Measurements from ENCODE around the gene GRAMD1A.

Gene GRAMD1A

DNA sequence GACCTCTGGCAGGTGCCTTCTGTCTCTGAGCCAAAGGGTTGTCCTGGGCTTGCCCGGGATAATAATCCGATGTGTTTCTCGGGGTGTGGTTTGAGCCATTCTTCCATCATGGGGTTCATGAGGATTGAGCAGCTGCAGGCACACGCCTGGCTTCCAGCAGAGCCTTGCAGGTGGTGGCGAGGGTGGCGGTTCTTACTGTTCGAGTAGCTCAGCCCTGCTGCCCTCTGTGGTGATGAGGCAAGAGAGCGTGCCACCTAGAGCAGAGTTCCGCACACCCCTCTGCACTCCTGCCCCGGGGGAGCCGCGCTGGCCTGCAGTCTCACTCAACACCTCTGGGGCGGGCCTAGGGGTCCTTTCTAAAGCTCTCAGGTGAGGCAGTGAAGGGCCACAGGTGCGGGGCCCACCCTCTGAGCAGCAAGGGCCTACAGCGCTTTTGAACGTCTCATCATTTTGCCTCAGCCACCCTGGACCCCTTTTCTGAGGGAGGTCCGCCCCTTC, 33.9 kb downstream of the GRAMD1A start:
- TF ChIP-seq CTCF (IDR thresholded peaks at IDR 0.05) = no peak
- no peaks in the 10 kb centered on the region for H3K27me3 ChIP-seq
- H3K4me3 ChIP-seq = no peak overlapping the region
- DNase-seq = no peak
- intact Hi-C loops (cut with DNase I; ENCODE audit: low total_unique reads) = no loop called here
- no peaks in the 10 kb centered on the region for H3K9me3 ChIP-seq
- no peak overlapping the region for H3K27ac ChIP-seq
- peaks cover 0 to 25% (median 15%) of the 10 kb centered on the region in 4 donors for H3K4me1 ChIP-seq
- H3K36me3 ChIP-seq = peaks cover 0 to 12% (median 8%) of the 10 kb centered on the region in 3 donors

GRCh38 chr19:35034588-35035382, 34.7 kb downstream of the GRAMD1A start:
- peaks cover 0 to 12% (median 8%) of the 10 kb centered on the region in 3 donors for H3K36me3 ChIP-seq
- H3K4me3 ChIP-seq = no peak overlapping the region
- H3K9me3 ChIP-seq = no peaks in the 10 kb centered on the region
- no peak overlapping the region for H3K27ac ChIP-seq
- intact Hi-C loops (cut with DNase I; ENCODE audit: low total_unique reads) = no loop called here
- DNase-seq = no peak
- H3K27me3 ChIP-seq = peaks cover 0 to 6% of the 10 kb centered on the region in 2 donors
- TF ChIP-seq CTCF (IDR thresholded peaks at IDR 0.05) = no peak
- H3K4me1 ChIP-seq = peaks cover 0 to 23% (median 16%) of the 10 kb centered on the region in 4 donors

DNA sequence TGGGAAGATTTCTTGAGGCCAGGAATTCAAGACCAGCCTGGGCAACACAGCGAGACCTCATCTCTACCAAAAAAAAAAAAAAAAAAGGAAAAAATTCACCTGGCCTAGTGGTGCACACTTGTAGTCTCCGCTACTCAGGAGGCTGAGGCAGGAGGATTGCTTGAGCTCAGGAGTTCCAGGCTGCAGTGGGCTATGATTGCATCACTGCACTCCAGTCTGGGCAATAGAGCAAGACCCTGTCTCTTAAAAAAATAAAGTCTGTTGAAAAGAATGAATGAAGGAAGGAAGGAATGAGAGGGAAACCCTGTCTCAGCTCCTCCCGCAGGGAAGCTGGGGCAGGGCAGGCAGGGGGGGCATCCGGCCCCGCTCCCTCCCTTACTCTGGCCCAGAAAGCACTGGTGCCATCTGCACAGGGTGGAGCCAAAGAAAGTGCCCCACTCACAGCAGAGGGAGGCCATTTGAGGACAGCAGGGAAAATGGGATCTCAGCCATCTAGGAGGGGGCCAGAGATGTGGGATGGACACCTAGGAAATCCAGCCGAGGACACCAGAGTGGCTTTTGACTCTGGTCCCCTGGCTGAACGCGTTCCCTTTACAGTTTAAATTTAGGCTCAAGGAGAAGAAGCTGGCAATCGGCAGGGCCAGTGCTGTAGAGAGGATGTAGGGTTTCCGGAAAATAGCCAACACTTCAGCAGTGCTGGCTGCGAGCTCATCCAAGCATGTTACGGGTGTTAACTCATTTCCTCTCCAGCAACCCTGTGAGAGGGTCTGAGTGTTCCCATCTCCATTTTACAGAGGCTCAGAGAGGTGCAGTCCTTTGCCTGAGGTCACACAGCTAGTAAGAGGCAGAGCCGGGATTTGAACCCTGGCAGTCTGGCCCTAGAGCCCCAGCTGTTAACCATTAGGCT, 37.8 kb downstream of the GRAMD1A start:
- no peak for TF ChIP-seq CTCF (IDR thresholded peaks at IDR 0.05)
- peak in 1 of 2 donors; percentile 56 for DNase-seq
- intact Hi-C loops (cut with DNase I; ENCODE audit: low total_unique reads) = no loop called here
- peaks cover 0 to 36% of the 10 kb centered on the region in 2 donors for H3K27me3 ChIP-seq
- no peak overlapping the region for H3K27ac ChIP-seq
- peaks cover 4 to 28% (median 25%) of the 10 kb centered on the region in 4 donors for H3K4me1 ChIP-seq
- H3K9me3 ChIP-seq = no peaks in the 10 kb centered on the region
- H3K4me3 ChIP-seq = no peak overlapping the region
- peaks cover 0 to 12% (median 8%) of the 10 kb centered on the region in 3 donors for H3K36me3 ChIP-seq

DNA sequence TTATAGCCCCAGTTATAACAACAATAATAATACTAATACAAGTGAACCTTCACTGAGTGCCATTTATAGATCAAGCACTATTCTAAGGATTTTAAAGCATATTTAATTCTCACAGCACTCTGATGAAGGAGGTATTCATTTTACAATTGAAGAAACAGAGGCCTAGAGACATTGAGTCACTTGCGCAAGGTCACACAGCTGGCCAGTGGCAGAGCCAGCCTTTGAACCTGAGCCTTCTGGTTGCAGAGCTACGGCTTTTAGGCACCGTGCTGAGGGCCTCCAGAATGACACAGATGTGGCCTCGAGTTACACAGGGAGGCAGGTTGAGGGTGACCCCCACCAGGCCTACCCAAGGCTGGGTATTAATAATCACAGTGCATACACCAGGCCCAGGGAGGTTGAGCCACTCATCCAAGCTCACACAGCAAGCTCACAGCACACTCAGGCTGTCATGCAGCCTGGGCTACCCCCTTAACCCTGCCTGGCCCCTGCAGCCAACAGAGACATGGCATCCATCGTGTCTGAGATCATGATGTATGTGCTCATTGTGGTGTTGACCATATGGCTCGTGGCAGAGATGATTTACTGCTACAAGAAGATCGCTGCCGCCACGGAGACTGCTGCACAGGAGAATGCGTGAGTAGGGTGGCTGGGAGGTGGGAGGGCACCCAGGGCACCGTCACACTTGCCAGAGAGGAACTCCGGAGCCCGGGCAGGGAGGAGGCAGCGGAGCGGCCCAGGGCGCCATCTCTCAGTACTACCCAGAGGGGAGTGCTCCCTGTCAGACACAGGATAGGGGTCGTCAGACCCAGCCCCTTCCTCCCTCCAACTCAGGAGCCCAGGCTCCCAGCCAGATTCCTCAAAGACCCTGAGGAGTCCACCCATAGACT, 38.7 kb downstream of the GRAMD1A start:
- Histone ChIP-seq H3K27me3 (peaks cover 0 to 44% of the 10 kb centered on the region in 2 donors), H3K4me3 (no peak overlapping the region), H3K9me3 (no peaks in the 10 kb centered on the region), H3K4me1 (peaks cover 4 to 28% (median 25%) of the 10 kb centered on the region in 4 donors), H3K27ac (no peak overlapping the region), H3K36me3 (peaks cover 0 to 6% (median 0%) of the 10 kb centered on the region in 3 donors)
- no peak for TF ChIP-seq CTCF (IDR thresholded peaks at IDR 0.05)
- intact Hi-C loops (cut with DNase I; ENCODE audit: low total_unique reads) = no loop called here
- DNase-seq = no peak

All from tibial artery (tissue), 4 donors.